Measurements from ENCODE around the gene RNF130. TPM values are rescaled to one million over a fixed set of nuclear protein-coding genes. Genes with fewer than 3 reads are reported as not detected.

Gene RNF130
- total and polyA plus RNA-seq, 3 donors from 2014 or later: 44.3 to 65.0 (median 56.5) TPM

GRCh38 chr5:179927824-179928223, 143.7 kb downstream of the RNF130 start:
- Histone ChIP-seq H3K36me3 (ENCODE audit: low read depth, missing control alignments) (no peaks in the 10 kb centered on the region), H3K4me3 (no peak overlapping the region), H3K27me3 (no peaks in the 10 kb centered on the region), H3K27ac (no peak overlapping the region), H3K4me1 (no peaks in the 10 kb centered on the region), H3K9me3 (no peaks in the 10 kb centered on the region)
- intact Hi-C loops (cut with DNase I; ENCODE audit: low total_unique reads): no loop called here
- WGBS, 2 donors: 85 to 92% methylated on average over 7 of the region's 7 CpGs
- TF ChIP-seq, protein P1, sequence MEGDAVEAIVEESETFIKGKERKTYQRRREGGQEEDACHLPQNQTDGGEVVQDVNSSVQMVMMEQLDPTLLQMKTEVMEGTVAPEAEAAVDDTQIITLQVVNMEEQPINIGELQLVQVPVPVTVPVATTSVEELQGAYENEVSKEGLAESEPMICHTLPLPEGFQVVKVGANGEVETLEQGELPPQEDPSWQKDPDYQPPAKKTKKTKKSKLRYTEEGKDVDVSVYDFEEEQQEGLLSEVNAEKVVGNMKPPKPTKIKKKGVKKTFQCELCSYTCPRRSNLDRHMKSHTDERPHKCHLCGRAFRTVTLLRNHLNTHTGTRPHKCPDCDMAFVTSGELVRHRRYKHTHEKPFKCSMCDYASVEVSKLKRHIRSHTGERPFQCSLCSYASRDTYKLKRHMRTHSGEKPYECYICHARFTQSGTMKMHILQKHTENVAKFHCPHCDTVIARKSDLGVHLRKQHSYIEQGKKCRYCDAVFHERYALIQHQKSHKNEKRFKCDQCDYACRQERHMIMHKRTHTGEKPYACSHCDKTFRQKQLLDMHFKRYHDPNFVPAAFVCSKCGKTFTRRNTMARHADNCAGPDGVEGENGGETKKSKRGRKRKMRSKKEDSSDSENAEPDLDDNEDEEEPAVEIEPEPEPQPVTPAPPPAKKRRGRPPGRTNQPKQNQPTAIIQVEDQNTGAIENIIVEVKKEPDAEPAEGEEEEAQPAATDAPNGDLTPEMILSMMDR (IDR thresholded peaks at IDR 0.05): no peak
- no peak for TF ChIP-seq POLR2A (IDR thresholded peaks at IDR 0.05)
- DNase-seq: no peak

- peak; percentile 9 for DNase-seq
- Histone ChIP-seq H3K4me3 (no peak overlapping the region), H3K27ac (no peak overlapping the region), H3K9me3 (no peaks in the 10 kb centered on the region), H3K4me1 (no peaks in the 10 kb centered on the region), H3K36me3 (ENCODE audit: low read depth, missing control alignments) (no peaks in the 10 kb centered on the region), H3K27me3 (no peaks in the 10 kb centered on the region)
- WGBS, 2 donors: 86 to 91% methylated on average over 8 of the region's 8 CpGs
- TF ChIP-seq, protein P1 (IDR thresholded peaks at IDR 0.05): no peak
- no peak for TF ChIP-seq POLR2A (IDR thresholded peaks at IDR 0.05)
- intact Hi-C loops (cut with DNase I; ENCODE audit: low total_unique reads): no loop called here
These were observed 144.9 kb downstream of the RNF130 start for GRCh38 chr5:179926657-179927056.

- Histone ChIP-seq H3K27me3 (no peaks in the 10 kb centered on the region), H3K9me3 (no peaks in the 10 kb centered on the region), H3K4me3 (no peak overlapping the region), H3K27ac (no peak overlapping the region), H3K4me1 (no peaks in the 10 kb centered on the region), H3K36me3 (ENCODE audit: low read depth, missing control alignments) (no peaks in the 10 kb centered on the region)
- intact Hi-C loops (cut with DNase I; ENCODE audit: low total_unique reads): no loop called here
- DNase-seq: peak; percentile 10
- 86 to 93% methylated on average over 6 of the region's 6 CpGs for WGBS, 2 donors
- no peak for TF ChIP-seq POLR2A (IDR thresholded peaks at IDR 0.05)
- TF ChIP-seq, protein P1 (IDR thresholded peaks at IDR 0.05): no peak
These were observed 148.1 kb downstream of the RNF130 start for GRCh38 chr5:179923436-179923835.

- Histone ChIP-seq H3K4me3 (no peak overlapping the region), H3K27me3 (no peaks in the 10 kb centered on the region), H3K4me1 (no peaks in the 10 kb centered on the region), H3K9me3 (no peaks in the 10 kb centered on the region), H3K27ac (no peak overlapping the region), H3K36me3 (ENCODE audit: low read depth, missing control alignments) (no peaks in the 10 kb centered on the region)
- intact Hi-C loops (cut with DNase I; ENCODE audit: low total_unique reads): no loop called here
- WGBS, 2 donors: 91 to 92% methylated on average over 4 of the region's 4 CpGs
- no peak for TF ChIP-seq POLR2A (IDR thresholded peaks at IDR 0.05)
- TF ChIP-seq, protein P1 (IDR thresholded peaks at IDR 0.05): no peak
- DNase-seq: no peak
These were observed 151.4 kb downstream of the RNF130 start for GRCh38 chr5:179920175-179920574.

DNA sequence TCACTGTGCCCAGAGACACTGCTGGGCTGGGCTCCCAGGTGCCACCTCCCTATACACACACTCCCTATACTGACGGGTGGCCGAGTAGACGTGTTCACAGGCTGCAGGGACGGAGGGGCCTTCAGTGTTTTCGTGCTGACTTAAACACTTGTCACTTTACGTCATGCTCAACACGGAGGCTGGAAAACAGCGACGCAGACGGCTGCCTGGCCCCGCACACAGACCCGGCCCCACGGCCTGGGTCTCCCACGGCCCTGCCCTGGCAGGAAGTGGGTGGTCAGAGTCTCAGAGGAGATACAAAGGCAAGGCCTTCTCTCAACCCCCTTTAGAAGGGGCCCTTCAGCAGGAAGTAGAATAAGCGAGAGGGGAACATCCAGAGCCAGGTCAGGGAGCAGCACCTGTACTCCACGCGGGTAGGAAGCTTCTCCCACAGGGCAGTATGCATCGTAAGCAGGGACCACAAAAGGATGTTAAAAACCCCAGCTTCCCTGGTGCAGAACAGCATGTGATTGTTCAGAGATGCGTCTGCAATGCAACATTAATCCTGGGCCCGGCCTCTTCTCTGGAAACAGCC, 152.0 kb downstream of the RNF130 start:
- TF ChIP-seq, protein P1 (IDR thresholded peaks at IDR 0.05): no peak
- no peaks in the 10 kb centered on the region for H3K4me1 ChIP-seq
- no peaks in the 10 kb centered on the region for H3K27me3 ChIP-seq
- 86 to 90% methylated on average over 19 to 20 of the region's 20 CpGs for WGBS, 2 donors
- H3K27ac ChIP-seq: no peak overlapping the region
- DNase-seq: peak; percentile 6
- no peaks in the 10 kb centered on the region for H3K9me3 ChIP-seq
- intact Hi-C loops (cut with DNase I; ENCODE audit: low total_unique reads): loop anchor here (10.0 kb wide), 1 partner anchor 165 kb away; no protein-coding TSS in a partner anchor
- no peak overlapping the region for H3K4me3 ChIP-seq
- no peaks in the 10 kb centered on the region for H3K36me3 ChIP-seq (ENCODE audit: low read depth, missing control alignments)
